Keratinocyte (primary cell): ENCODE data around the gene RPS6KA5. TPM values are rescaled to one million over a fixed set of nuclear protein-coding genes. Genes with fewer than 3 reads are reported as not detected.

Experiments
- DNase-seq: peaks from one replicate; pipeline ENCODE4 v3.0.0-alpha.2; 2011; ENCODE audit warnings: low read depth, missing footprints, low spot score
- FAIRE-seq: peaks from 2 replicates; lab custom pipeline; 2011; peaks lifted over from hg19 to GRCh38; lab: Jason Lieb, UNC
- H2AFZ ChIP-seq: 2 replicates; pipeline ENCODE4 v1.6.0; 2012; ENCODE audit warnings: low read length, control low read depth, inconsistent platforms; ENCODE audit not compliant: control insufficient read depth
- H3K27ac ChIP-seq: 2 replicates; pipeline ENCODE4 v1.5.1; 2011; ENCODE audit warnings: low read length; ENCODE audit not compliant: control insufficient read depth, insufficient read depth
- H3K27me3 ChIP-seq: 3 replicates; pipeline ENCODE4 v1.6.0; 2011; ENCODE audit warnings: low read length; ENCODE audit not compliant: control insufficient read depth, insufficient read depth; ENCODE audit errors: extremely low read depth
- H3K36me3 ChIP-seq, 2 experiments: 2 replicates in 1 of 2; 3 replicates in 1 of 2; pipeline ENCODE4 v1.5.1; 2011; ENCODE audit warnings: low read length in 2 of 2, mild to moderate bottlenecking in 1 of 2; ENCODE audit not compliant: control insufficient read depth in 2 of 2, insufficient read depth in 2 of 2; ENCODE audit errors: extremely low read depth in 1 of 2
- H3K4me1 ChIP-seq: 3 replicates; pipeline ENCODE4 v1.5.1; 2011; ENCODE audit warnings: low read length; ENCODE audit not compliant: control insufficient read depth, insufficient read depth; ENCODE audit errors: extremely low read depth
- H3K4me2 ChIP-seq: 3 replicates; pipeline ENCODE4 v1.6.0; 2011; ENCODE audit warnings: low read depth, low read length; ENCODE audit not compliant: control insufficient read depth, insufficient read depth; ENCODE audit errors: extremely low read depth
- H3K4me3 ChIP-seq, 3 experiments: fragments of 200-600 bp in 1 of 3; sonication (generic) in 1 of 3; 2 replicates in 2 of 3; 3 replicates in 1 of 3; pipeline ENCODE4 v1.5.1; 2011 to 2016; ENCODE audit warnings: low read length in 3 of 3, mild to moderate bottlenecking in 3 of 3, control low read depth in 2 of 3, inconsistent platforms in 1 of 3, low read depth in 1 of 3, mixed read lengths in 1 of 3, mixed run types in 1 of 3, moderate library complexity in 1 of 3; ENCODE audit not compliant: control insufficient read depth in 2 of 3, insufficient read depth in 2 of 3; ENCODE audit errors: extremely low read depth in 1 of 3
- H3K79me2 ChIP-seq: 2 replicates; pipeline ENCODE4 v1.6.0; 2012; ENCODE audit warnings: low read length; ENCODE audit not compliant: control insufficient read depth, insufficient read depth
- H3K9ac ChIP-seq: 3 replicates; pipeline ENCODE4 v1.6.0; 2011; ENCODE audit warnings: low read length; ENCODE audit not compliant: control insufficient read depth, insufficient read depth; ENCODE audit errors: extremely low read depth
- H3K9me1 ChIP-seq: 3 replicates; pipeline ENCODE4 v1.6.0; 2011; ENCODE audit warnings: low read length; ENCODE audit not compliant: control insufficient read depth, insufficient read depth; ENCODE audit errors: extremely low read depth
- H3K9me3 ChIP-seq: 2 replicates; pipeline ENCODE4 v1.5.1; 2012; ENCODE audit warnings: low read depth, low read length; ENCODE audit not compliant: control insufficient read depth
- H4K20me1 ChIP-seq: 3 replicates; pipeline ENCODE4 v1.6.0; 2011; ENCODE audit warnings: low read length; ENCODE audit not compliant: control insufficient read depth, insufficient read depth; ENCODE audit errors: extremely low read depth
- EZH2 ChIP-seq: IDR thresholded peaks from one replicate; pipeline ENCODE4 v1.6.1; 2012; ENCODE audit warnings: inconsistent platforms, mild to moderate bottlenecking, low read length, moderate library complexity
- dilution Hi-C: fragments of 300-500 bp; cut with MboI; formaldehyde crosslinking; loops from one replicate; pipeline ENCODE4 v1.7.0; 2020; ENCODE audit warnings: low sequenced_read_pairs; ENCODE audit not compliant: extremely low pct_ligation_motif_present
- polyA plus RNA-seq, 5 experiments: library from polyadenylated mRNA; depleted of rRNA in 3 of 5; stranded (reverse) in 3 of 5; stranded (forward) in 1 of 5; unstranded in 1 of 5; fragments of >200 nt; gene quantifications; 1 replicate in 1 of 5; 2 replicates in 3 of 5; 3 replicates in 1 of 5; pipeline versions ENCODE4 v1.2.1 to v1.2.3, GENCODE V29; 2011 to 2012; ENCODE audit warnings: missing spikeins in 2 of 5, low read depth in 1 of 5, low replicate concordance in 1 of 5
- TF ChIP-seq, protein P1 (sequence below), 3 experiments: IDR thresholded peaks in 1 of 3; conservative IDR thresholded peaks in 1 of 3; optimal IDR thresholded peaks in 1 of 3; 2 replicates in 2 of 3; 3 replicates in 1 of 3; pipeline versions ENCODE3 to v1.5.1; 2011; ENCODE audit warnings: low read length in 3 of 3, mild to moderate bottlenecking in 3 of 3, moderate library complexity in 2 of 3, control low read depth in 1 of 3, inconsistent platforms in 1 of 3; ENCODE audit not compliant: insufficient read depth in 2 of 3; ENCODE audit errors: extremely low read depth in 1 of 3

RPS6KA5 gene
- polyA plus RNA-seq, 1 donor (not counting 4 experiments of a cell fraction or from before 2014, with no cell fraction given): 2.9 TPM

DNA sequence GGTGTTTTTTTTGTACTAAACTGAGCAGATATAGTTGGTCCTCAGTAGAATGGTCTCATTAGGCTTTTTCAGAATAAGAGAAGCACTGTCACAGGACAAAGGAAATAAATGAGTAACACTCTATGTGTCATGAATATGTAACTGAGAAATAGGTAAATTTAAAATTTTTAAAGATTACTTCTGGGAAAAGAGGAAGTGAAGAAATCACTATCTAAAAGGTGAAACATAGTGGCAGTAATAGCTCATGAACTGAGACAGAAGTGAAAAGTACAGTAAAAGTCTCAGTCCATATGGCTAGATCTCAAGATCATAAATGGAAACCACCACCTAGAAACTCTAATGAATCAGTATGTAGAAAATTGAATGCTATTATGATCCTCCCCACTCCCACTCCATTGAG, 154.9 kb downstream of the RPS6KA5 start:
- FAIRE-seq (no peak), DNase-seq (no peak)
- Histone ChIP-seq H3K27ac (no peak overlapping the region), H3K4me3 (no peak overlapping the region), H3K79me2 (no peaks in the 10 kb centered on the region), H3K9me1 (no peaks in the 10 kb centered on the region), H3K9ac (no peak overlapping the region), H4K20me1 (no peaks in the 10 kb centered on the region), H2AFZ (no peak overlapping the region), H3K4me2 (no peak overlapping the region), H3K4me1 (no peaks in the 10 kb centered on the region), H3K9me3 (no peaks in the 10 kb centered on the region), H3K27me3 (no peaks in the 10 kb centered on the region), H3K36me3 (no peaks in the 10 kb centered on the region)
- dilution Hi-C loops: loop anchor here (25.0 kb wide), 1 partner anchor 382 kb away; no protein-coding TSS in a partner anchor
- TF ChIP-seq, protein P1, sequence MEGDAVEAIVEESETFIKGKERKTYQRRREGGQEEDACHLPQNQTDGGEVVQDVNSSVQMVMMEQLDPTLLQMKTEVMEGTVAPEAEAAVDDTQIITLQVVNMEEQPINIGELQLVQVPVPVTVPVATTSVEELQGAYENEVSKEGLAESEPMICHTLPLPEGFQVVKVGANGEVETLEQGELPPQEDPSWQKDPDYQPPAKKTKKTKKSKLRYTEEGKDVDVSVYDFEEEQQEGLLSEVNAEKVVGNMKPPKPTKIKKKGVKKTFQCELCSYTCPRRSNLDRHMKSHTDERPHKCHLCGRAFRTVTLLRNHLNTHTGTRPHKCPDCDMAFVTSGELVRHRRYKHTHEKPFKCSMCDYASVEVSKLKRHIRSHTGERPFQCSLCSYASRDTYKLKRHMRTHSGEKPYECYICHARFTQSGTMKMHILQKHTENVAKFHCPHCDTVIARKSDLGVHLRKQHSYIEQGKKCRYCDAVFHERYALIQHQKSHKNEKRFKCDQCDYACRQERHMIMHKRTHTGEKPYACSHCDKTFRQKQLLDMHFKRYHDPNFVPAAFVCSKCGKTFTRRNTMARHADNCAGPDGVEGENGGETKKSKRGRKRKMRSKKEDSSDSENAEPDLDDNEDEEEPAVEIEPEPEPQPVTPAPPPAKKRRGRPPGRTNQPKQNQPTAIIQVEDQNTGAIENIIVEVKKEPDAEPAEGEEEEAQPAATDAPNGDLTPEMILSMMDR (optimal IDR thresholded peaks at IDR 0.05 in 1 of 3, IDR thresholded peaks at IDR 0.05 in 1 of 3, conservative IDR thresholded peaks at IDR 0.05 in 1 of 3; ENCODE audit: extremely low read depth in 1 of 3, insufficient read depth in 2 of 3, low read length in 3 of 3): no peak
- no peak for TF ChIP-seq EZH2

DNA sequence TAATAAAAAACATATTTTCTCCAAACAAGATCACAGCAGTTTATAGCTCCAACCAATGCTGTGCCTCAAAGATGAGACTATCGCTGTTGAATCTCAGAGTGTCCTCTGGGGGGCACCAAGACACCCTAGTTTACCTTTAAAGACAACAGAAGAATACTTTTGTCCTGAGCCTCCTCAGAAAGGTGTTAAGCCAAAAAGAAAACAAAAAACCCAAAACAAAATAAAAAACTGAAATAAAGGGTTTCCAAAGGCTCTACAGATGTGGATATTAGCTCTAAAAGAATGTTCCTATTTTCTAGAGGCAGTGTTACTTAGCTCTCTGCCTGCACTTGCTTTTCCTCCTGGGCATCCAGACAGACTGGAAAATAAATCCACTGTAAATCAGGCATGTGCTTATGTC, 157.3 kb downstream of the RPS6KA5 start:
- FAIRE-seq: peak; percentile 82
- dilution Hi-C loops: loop anchor here (25.0 kb wide), 1 partner anchor 384 kb away; no protein-coding TSS in a partner anchor
- H3K9me3 ChIP-seq: no peaks in the 10 kb centered on the region

More for the DNA sequence above, 157.3 kb downstream of the RPS6KA5 start:
- Histone ChIP-seq H3K79me2 (no peaks in the 10 kb centered on the region), H4K20me1 (no peaks in the 10 kb centered on the region), H3K4me2 (no peak overlapping the region), H3K4me1 (no peaks in the 10 kb centered on the region), H3K9ac (no peak overlapping the region), H2AFZ (no peak overlapping the region), H3K4me3 (no peak overlapping the region), H3K27ac (no peak overlapping the region), H3K27me3 (no peaks in the 10 kb centered on the region), H3K9me1 (no peaks in the 10 kb centered on the region), H3K36me3 (peaks cover 0 to 1% of the 10 kb centered on the region in 2 experiments)
- TF ChIP-seq, protein P1 (optimal IDR thresholded peaks at IDR 0.05 in 1 of 3, IDR thresholded peaks at IDR 0.05 in 1 of 3, conservative IDR thresholded peaks at IDR 0.05 in 1 of 3; ENCODE audit: extremely low read depth in 1 of 3, insufficient read depth in 2 of 3, low read length in 3 of 3): peak; percentile 54 to 71 (median 57)
- TF ChIP-seq EZH2: no peak
- DNase-seq: no peak
